H9 (cell line): ENCODE results near the gene TNPO1. TPM values are rescaled to one million over a fixed set of nuclear protein-coding genes. Genes with fewer than 3 reads are reported as not detected.

ENCODE experiments used
- DNase-seq: peaks from one replicate; pipeline ENCODE4 v3.0.0-alpha.2; 2017
- H2AFZ ChIP-seq: one replicate; pipeline ENCODE4 v1.6.1; 2013; ENCODE audit warnings: mild to moderate bottlenecking, low read length, control low read depth, moderate library complexity
- H2AK5ac ChIP-seq: 2 replicates; pipeline ENCODE4 v1.6.1; 2013; ENCODE audit warnings: low read length, control low read depth, mixed read lengths; ENCODE audit not compliant: insufficient read length
- H2BK120ac ChIP-seq: one replicate; pipeline ENCODE4 v1.6.1; 2013; ENCODE audit warnings: low read depth, mild to moderate bottlenecking, low read length, control low read depth, inconsistent platforms; ENCODE audit not compliant: poor library complexity, severe bottlenecking
- H2BK12ac ChIP-seq: 2 replicates; pipeline ENCODE4 v1.6.1; 2013; ENCODE audit warnings: low read length, control low read depth, mixed read lengths, low read depth; ENCODE audit not compliant: insufficient read length
- H2BK15ac ChIP-seq: 2 replicates; pipeline ENCODE4 v1.6.1; 2013; ENCODE audit warnings: low read depth, low read length, control low read depth
- H2BK20ac ChIP-seq: one replicate; pipeline ENCODE4 v1.6.1; 2013; ENCODE audit warnings: low read depth, mild to moderate bottlenecking, low read length, control low read depth, inconsistent platforms; ENCODE audit not compliant: poor library complexity, severe bottlenecking
- H2BK5ac ChIP-seq: 2 replicates; pipeline ENCODE4 v1.6.1; 2013; ENCODE audit warnings: low read length, control low read depth, mixed read lengths; ENCODE audit not compliant: insufficient read length
- H3K14ac ChIP-seq: 2 replicates; pipeline ENCODE4 v1.6.1; 2013; ENCODE audit warnings: low read length, control low read depth; ENCODE audit not compliant: insufficient read depth
- H3K18ac ChIP-seq: 2 replicates; pipeline ENCODE4 v1.6.1; 2013; ENCODE audit warnings: low read depth, mild to moderate bottlenecking, mixed read lengths, low read length, control low read depth; ENCODE audit not compliant: insufficient read length
- H3K23ac ChIP-seq: 2 replicates; pipeline ENCODE4 v1.6.1; 2013; ENCODE audit warnings: low read length, control low read depth, mixed read lengths, low read depth; ENCODE audit not compliant: insufficient read length
- H3K23me2 ChIP-seq: 2 replicates; pipeline ENCODE4 v1.6.1; 2013; ENCODE audit warnings: low read depth, mild to moderate bottlenecking, mixed read lengths, low read length, control low read depth; ENCODE audit not compliant: insufficient read length, poor library complexity, severe bottlenecking
- H3K27ac ChIP-seq: 2 replicates; pipeline ENCODE4 v1.5.1; 2013; ENCODE audit warnings: low read length, control low read depth, mixed read lengths, low read depth; ENCODE audit not compliant: insufficient read length
- H3K27me3 ChIP-seq: 2 replicates; pipeline ENCODE4 v1.6.1; 2013; ENCODE audit warnings: low read length, control low read depth, inconsistent platforms; ENCODE audit not compliant: insufficient read depth
- H3K4ac ChIP-seq: 2 replicates; pipeline ENCODE4 v1.6.1; 2013; ENCODE audit warnings: low read depth, mild to moderate bottlenecking, control low read depth, inconsistent platforms, low read length, moderate library complexity
- H3K4me1 ChIP-seq: 2 replicates; pipeline ENCODE4 v1.6.1; 2013; ENCODE audit warnings: low read length, control low read depth, inconsistent platforms; ENCODE audit not compliant: insufficient read depth
- H3K4me2 ChIP-seq: 2 replicates; pipeline ENCODE4 v1.6.1; 2013; ENCODE audit warnings: low read length, control low read depth, mixed read lengths; ENCODE audit not compliant: insufficient read length, insufficient read depth
- H3K56ac ChIP-seq: 2 replicates; pipeline ENCODE4 v1.6.1; 2013; ENCODE audit warnings: low read depth, mild to moderate bottlenecking, mixed read lengths, low read length, control low read depth; ENCODE audit not compliant: insufficient read length
- H3K79me1 ChIP-seq: 2 replicates; pipeline ENCODE4 v1.6.1; 2013; ENCODE audit warnings: low read depth, mild to moderate bottlenecking, moderate library complexity, low read length, control low read depth, inconsistent platforms; ENCODE audit not compliant: insufficient read depth, poor library complexity, severe bottlenecking
- H3K79me2 ChIP-seq: 2 replicates; pipeline ENCODE4 v1.6.1; 2013; ENCODE audit warnings: low read length, control low read depth, inconsistent platforms; ENCODE audit not compliant: insufficient read depth
- H3K9ac ChIP-seq: 2 replicates; pipeline ENCODE4 v1.6.1; 2013; ENCODE audit warnings: low read length, control low read depth, mixed read lengths; ENCODE audit not compliant: insufficient read length; ENCODE audit errors: extremely low read depth
- H3K9me3 ChIP-seq: one replicate; pipeline ENCODE4 v1.6.1; 2013; ENCODE audit warnings: low read depth, low read length, inconsistent platforms; ENCODE audit not compliant: control insufficient read depth
- H3T11ph ChIP-seq: one replicate; pipeline ENCODE4 v1.6.1; 2013; ENCODE audit warnings: mild to moderate bottlenecking, low read length, control low read depth, inconsistent platforms
- H4K20me1 ChIP-seq: one replicate; pipeline ENCODE4 v1.6.1; 2013; ENCODE audit not compliant: control insufficient read depth, insufficient read length, insufficient read depth
- H4K5ac ChIP-seq: 2 replicates; pipeline ENCODE4 v1.6.1; 2013; ENCODE audit warnings: low read depth, mild to moderate bottlenecking, mixed read lengths, low read length, control low read depth; ENCODE audit not compliant: insufficient read length
- H4K8ac ChIP-seq: replicated peaks from 2 replicates; pipeline ENCODE4 v1.6.1; 2013; ENCODE audit warnings: low read length, control low read depth, mixed read lengths, low read depth; ENCODE audit not compliant: insufficient read length
- H4K91ac ChIP-seq: 2 replicates; pipeline ENCODE4 v1.6.1; 2013; ENCODE audit warnings: low read depth, mild to moderate bottlenecking, moderate library complexity, mixed read lengths, low read length, control low read depth; ENCODE audit not compliant: insufficient read length
- H3K27ac Mint-ChIP-seq, 3 experiments: 2 replicates in 2 of 3; 3 replicates in 1 of 3; pipeline ENCODE4 v1.8.0; 2020 to 2021; ENCODE audit warnings: mixed read lengths in 3 of 3, mild to moderate bottlenecking in 1 of 3, moderate library complexity in 1 of 3
- H3K27me3 Mint-ChIP-seq: 2 replicates; pipeline ENCODE4 v1.8.0; 2021; ENCODE audit warnings: low read depth, mild to moderate bottlenecking, moderate library complexity, mixed read lengths
- H3K36me3 Mint-ChIP-seq, 3 experiments: 2 replicates in 2 of 3; 3 replicates in 1 of 3; pipeline ENCODE4 v1.8.0; 2020 to 2021; ENCODE audit warnings: low read depth in 3 of 3, mixed read lengths in 3 of 3; ENCODE audit not compliant: insufficient read depth in 1 of 3
- H3K4me1 Mint-ChIP-seq, 2 experiments: 2 replicates each; pipeline ENCODE4 v1.8.0; 2020; ENCODE audit warnings: mixed read lengths in 2 of 2
- H3K4me3 Mint-ChIP-seq, 2 experiments: 2 replicates in 1 of 2; 3 replicates in 1 of 2; pipeline ENCODE4 v1.8.0; 2020 to 2021; ENCODE audit warnings: mild to moderate bottlenecking in 2 of 2, mixed read lengths in 2 of 2, moderate library complexity in 1 of 2
- H3K9me3 Mint-ChIP-seq, 2 experiments: 2 replicates in 1 of 2; 3 replicates in 1 of 2; pipeline ENCODE4 v1.8.0; 2020; ENCODE audit warnings: mild to moderate bottlenecking in 2 of 2, mixed read lengths in 2 of 2, moderate library complexity in 1 of 2
- WGBS: extraction: QIAGEN DNeasy Blood & Tissue Kit; methylation state at CpG from one replicate; pipeline ENCODE4 v1.1.7; 2013; ENCODE audit warnings: missing lambda C conversion rate, low lambda C conversion rate, mixed read lengths; ENCODE audit not compliant: insufficient read length; ENCODE audit errors: extremely low coverage; 5-methylcytosine and 5-hydroxymethylcytosine counted together
- total RNA-seq: library from RNA; stranded (reverse); gene quantifications from 2 replicates; pipeline ENCODE4 v1.2.1, GENCODE V29; 2021
- TF ChIP-seq, protein P1 (sequence below): fragments of 200-600 bp; sonication (generic); conservative IDR thresholded peaks from 3 replicates; pipeline ENCODE4 v1.8.0; 2021; ENCODE audit warnings: antibody characterized with exemption, mild to moderate bottlenecking

Gene TNPO1
- total RNA-seq, 1 experiment from 2014 or later = 164 TPM

DNA sequence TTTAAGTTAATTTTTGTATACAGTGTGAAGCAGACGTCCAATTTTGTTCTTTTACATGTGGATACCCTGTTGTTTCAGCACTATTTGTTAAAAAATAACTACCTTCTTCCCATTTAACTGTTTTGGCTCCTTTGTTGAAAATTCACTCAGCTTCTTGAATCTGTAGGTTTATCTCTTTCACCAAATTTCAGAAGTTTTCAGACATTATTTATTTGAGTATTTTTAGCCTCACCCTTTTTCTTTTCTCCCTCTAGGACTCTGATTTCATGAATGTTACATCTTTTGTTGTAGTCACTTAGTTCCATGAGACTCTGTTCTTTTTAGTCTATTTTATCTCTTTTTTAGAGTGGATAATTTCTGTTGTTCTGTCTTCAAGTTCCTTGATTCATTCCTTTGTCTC, 4.6 kb upstream of the TNPO1 start:
- no peaks in the 10 kb centered on the region for H3K4me1 ChIP-seq
- no CpG with 5 or more reads among the region's 1 CpG for WGBS
- H4K8ac ChIP-seq = no peak overlapping the region
- no peak overlapping the region for H4K91ac ChIP-seq
- H2AFZ ChIP-seq = no peak overlapping the region
- H3K4me3 Mint-ChIP-seq = no peak overlapping the region
- no peak overlapping the region for H3K9ac ChIP-seq
- H3K27me3 ChIP-seq = no peaks in the 10 kb centered on the region
- peaks cover 7% of the 10 kb centered on the region for H3K27me3 Mint-ChIP-seq
- H3K79me1 ChIP-seq = no peaks in the 10 kb centered on the region
- H2BK15ac ChIP-seq = no peak overlapping the region
- H3K9me3 Mint-ChIP-seq = no peaks in the 10 kb centered on the region; a peak in 2 of 5 replicates
- H3K14ac ChIP-seq = no peak overlapping the region
- H3K4me2 ChIP-seq = no peak overlapping the region
- peaks cover 2 to 5% of the 10 kb centered on the region in 2 experiments; a peak in 3 of 4 replicates for H3K4me1 Mint-ChIP-seq
- H3K79me2 ChIP-seq = no peaks in the 10 kb centered on the region
- no peak overlapping the region for H3K23ac ChIP-seq
- H2AK5ac ChIP-seq = no peak overlapping the region
- no peak overlapping the region for H2BK12ac ChIP-seq
- H3K4ac ChIP-seq = no peak overlapping the region
- DNase-seq = no peak
- no peak overlapping the region for H4K5ac ChIP-seq
- H2BK5ac ChIP-seq = no peak overlapping the region
- no peaks in the 10 kb centered on the region for H3K9me3 ChIP-seq
- no peak overlapping the region for H3T11ph ChIP-seq
- no peak overlapping the region for H3K18ac ChIP-seq
- no peaks in the 10 kb centered on the region for H3K23me2 ChIP-seq
- H4K20me1 ChIP-seq = no peaks in the 10 kb centered on the region
- H3K56ac ChIP-seq = no peak overlapping the region
- no peak overlapping the region for H3K27ac ChIP-seq
- no peaks in the 10 kb centered on the region; a peak in 1 of 7 replicates for H3K36me3 Mint-ChIP-seq
- H2BK120ac ChIP-seq = no peak overlapping the region
- H3K27ac Mint-ChIP-seq = no peak overlapping the region
- TF ChIP-seq, protein P1, sequence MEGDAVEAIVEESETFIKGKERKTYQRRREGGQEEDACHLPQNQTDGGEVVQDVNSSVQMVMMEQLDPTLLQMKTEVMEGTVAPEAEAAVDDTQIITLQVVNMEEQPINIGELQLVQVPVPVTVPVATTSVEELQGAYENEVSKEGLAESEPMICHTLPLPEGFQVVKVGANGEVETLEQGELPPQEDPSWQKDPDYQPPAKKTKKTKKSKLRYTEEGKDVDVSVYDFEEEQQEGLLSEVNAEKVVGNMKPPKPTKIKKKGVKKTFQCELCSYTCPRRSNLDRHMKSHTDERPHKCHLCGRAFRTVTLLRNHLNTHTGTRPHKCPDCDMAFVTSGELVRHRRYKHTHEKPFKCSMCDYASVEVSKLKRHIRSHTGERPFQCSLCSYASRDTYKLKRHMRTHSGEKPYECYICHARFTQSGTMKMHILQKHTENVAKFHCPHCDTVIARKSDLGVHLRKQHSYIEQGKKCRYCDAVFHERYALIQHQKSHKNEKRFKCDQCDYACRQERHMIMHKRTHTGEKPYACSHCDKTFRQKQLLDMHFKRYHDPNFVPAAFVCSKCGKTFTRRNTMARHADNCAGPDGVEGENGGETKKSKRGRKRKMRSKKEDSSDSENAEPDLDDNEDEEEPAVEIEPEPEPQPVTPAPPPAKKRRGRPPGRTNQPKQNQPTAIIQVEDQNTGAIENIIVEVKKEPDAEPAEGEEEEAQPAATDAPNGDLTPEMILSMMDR = no peak
- no peak overlapping the region for H2BK20ac ChIP-seq
